IPS-18a (cell line): Measurements from ENCODE around the gene PRPF18.

Experiments used
- H3K27ac ChIP-seq: one replicate; pipeline ENCODE4 v1.5.1; 2013; ENCODE audit warnings: low read length
- H3K27me3 ChIP-seq: one replicate; pipeline ENCODE4 v1.6.1; 2013; ENCODE audit warnings: mild to moderate bottlenecking, low read length; ENCODE audit not compliant: control insufficient read depth, insufficient read depth
- H3K36me3 ChIP-seq: one replicate; pipeline ENCODE4 v1.6.1; 2013; ENCODE audit warnings: low read depth, low read length; ENCODE audit not compliant: control insufficient read depth
- H3K4me1 ChIP-seq: one replicate; pipeline ENCODE4 v1.6.1; 2013; ENCODE audit warnings: low read depth, low read length; ENCODE audit not compliant: control insufficient read depth
- H3K4me3 ChIP-seq: one replicate; pipeline ENCODE4 v1.5.1; 2013; ENCODE audit warnings: low read length
- H3K9ac ChIP-seq: one replicate; pipeline ENCODE4 v1.6.1; 2013; ENCODE audit warnings: mild to moderate bottlenecking, low read length, moderate library complexity
- H3K9me3 ChIP-seq: one replicate; pipeline ENCODE4 v1.6.1; 2013; ENCODE audit warnings: low read depth, low read length; ENCODE audit not compliant: control insufficient read depth

The PRPF18 gene

GRCh38 chr10:13649844-13650520, 63.2 kb downstream of the PRPF18 start:
- Histone ChIP-seq H3K27ac (no peak overlapping the region), H3K36me3 (peaks cover 65% of the 10 kb centered on the region), H3K4me1 (no peaks in the 10 kb centered on the region), H3K9me3 (no peaks in the 10 kb centered on the region), H3K4me3 (no peak overlapping the region), H3K27me3 (no peaks in the 10 kb centered on the region), H3K9ac (no peak overlapping the region)

GRCh38 chr10:13650961-13651360, 64.2 kb downstream of the PRPF18 start:
- no peaks in the 10 kb centered on the region for H3K27me3 ChIP-seq
- H3K9me3 ChIP-seq, result no peaks in the 10 kb centered on the region
- no peak overlapping the region for H3K4me3 ChIP-seq
- H3K4me1 ChIP-seq, result no peaks in the 10 kb centered on the region
- H3K36me3 ChIP-seq, result peaks cover 66% of the 10 kb centered on the region
- H3K27ac ChIP-seq, result no peak overlapping the region
- H3K9ac ChIP-seq, result no peak overlapping the region

DNA sequence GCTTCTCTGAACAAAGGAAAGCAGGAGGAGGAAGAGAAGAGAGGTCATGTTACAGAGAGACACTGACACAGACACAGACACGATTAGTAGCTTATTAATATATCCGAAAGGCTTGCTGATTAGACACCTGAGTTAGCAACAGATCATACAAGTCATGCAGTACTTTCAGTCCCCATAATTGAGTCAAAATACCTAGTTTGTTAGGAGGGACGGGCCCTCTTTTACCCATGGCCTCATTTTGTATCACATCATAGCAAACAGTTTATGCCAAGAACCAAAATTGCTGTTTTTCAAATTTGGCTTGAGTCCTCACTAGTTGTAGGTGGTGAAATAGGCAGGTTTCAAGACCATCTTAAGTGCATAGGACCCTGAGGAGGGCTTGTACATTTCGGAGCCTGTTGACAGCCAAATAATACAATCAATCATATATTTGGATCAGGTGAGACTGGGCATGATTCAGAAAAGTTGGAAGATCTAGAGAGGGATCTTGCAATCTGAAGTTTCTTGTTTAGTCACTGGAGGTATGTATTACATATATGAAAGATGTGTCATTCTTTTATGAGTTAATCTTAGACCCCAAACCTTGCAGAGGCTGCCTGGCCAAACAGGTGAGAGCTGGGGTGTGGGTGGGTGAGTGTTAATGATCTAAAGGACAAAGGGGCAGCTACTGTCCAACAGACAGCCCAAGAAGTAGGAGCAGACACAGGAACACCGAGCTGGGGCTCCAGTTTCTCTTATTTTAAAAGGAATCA, 65.4 kb downstream of the PRPF18 start:
- no peaks in the 10 kb centered on the region for H3K4me1 ChIP-seq
- H3K27me3 ChIP-seq, result no peaks in the 10 kb centered on the region
- H3K9ac ChIP-seq, result no peak overlapping the region
- H3K27ac ChIP-seq, result no peak overlapping the region
- no peaks in the 10 kb centered on the region for H3K9me3 ChIP-seq
- H3K4me3 ChIP-seq, result no peak overlapping the region
- H3K36me3 ChIP-seq, result peaks cover 61% of the 10 kb centered on the region

- Histone ChIP-seq H3K9ac (no peak overlapping the region), H3K27ac (no peak overlapping the region), H3K36me3 (peaks cover 59% of the 10 kb centered on the region)
These were observed 66.1 kb downstream of the PRPF18 start for GRCh38 chr10:13652860-13653259.

DNA sequence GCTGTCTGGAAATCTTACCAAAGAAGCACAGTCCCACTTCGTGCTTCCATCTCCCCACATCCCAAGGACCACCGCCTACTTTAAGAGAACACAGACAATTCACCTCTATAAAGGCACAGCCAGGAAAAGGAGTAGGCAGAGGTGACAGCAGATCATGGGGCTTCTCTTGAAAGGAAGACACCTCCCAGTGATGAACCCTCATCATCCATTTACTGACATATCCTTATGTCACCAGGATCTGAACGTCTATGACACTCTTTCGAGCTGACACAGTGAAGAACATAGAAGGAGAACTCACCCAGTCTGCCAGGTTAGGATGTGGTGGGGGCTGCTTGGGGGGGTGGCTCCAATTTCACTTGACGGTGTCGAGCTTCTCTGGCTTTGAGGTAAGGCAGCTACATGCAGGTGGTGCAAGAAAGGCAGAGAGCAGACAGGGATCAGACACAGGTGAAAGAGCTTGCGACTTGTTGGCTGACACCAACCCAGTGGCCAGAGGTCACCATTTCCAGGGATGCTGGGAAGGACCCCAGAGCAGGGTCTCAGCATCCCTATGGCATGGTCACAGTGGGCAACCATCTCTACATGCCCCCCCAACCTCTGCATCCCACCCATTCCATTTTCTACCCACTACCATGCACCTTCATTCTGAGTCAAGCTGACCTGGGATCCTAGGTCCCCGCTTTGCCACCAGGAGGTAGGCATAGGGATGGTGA, 67.5 kb downstream of the PRPF18 start:
- peaks cover 51% of the 10 kb centered on the region for H3K36me3 ChIP-seq
- no peaks in the 10 kb centered on the region for H3K9me3 ChIP-seq

More at GRCh38 chr10:13652860-13653259, 66.1 kb downstream of the PRPF18 start:
- Histone ChIP-seq H3K9me3 (no peaks in the 10 kb centered on the region), H3K4me3 (no peak overlapping the region), H3K4me1 (no peaks in the 10 kb centered on the region), H3K27me3 (no peaks in the 10 kb centered on the region)

GRCh38 chr10:13654846-13655245, 68.1 kb downstream of the PRPF18 start:
- no peaks in the 10 kb centered on the region for H3K27me3 ChIP-seq

More for the DNA sequence above, 67.5 kb downstream of the PRPF18 start:
- Histone ChIP-seq H3K27me3 (no peaks in the 10 kb centered on the region), H3K27ac (no peak overlapping the region), H3K9ac (no peak overlapping the region), H3K4me1 (no peaks in the 10 kb centered on the region), H3K4me3 (no peak overlapping the region)

DNA sequence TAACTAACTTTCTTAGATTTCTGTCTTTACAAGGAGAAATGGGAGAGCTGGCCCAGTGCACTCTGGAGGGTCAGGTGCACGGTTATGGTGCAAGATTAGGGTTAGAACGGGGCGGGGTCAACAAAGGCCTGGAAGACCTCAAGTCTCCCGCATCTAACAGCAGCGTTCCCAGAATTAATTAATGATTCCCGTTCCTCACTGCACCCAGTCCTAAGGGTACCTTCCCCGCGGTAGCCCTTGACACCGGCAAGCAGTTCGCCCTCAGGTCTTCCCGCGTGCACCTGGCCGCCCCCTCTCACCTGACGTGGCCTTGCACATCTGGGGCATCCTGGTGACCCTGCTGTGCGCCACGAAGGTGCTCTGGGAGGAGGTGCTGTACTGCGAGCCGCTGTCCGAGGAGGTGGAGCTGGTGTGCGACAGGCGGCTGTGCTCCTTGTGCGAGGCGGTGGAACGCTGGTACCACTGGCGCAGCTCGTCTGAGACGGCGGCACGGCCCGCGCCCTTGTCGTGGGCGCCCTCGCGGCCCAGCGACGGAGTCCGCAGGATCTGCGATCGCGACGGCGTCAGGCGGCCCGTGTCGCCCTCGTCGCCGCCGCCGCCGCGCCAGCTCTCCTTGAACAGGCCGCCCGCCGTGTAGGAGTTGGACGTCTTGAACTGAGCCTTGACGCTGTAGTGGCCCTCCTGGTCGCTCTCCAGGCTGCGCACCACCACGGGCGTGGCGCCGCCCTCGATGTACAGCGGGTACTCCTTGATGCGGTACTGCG, 69.8 kb downstream of the PRPF18 start:
- H3K27ac ChIP-seq, result no peak overlapping the region
- no peaks in the 10 kb centered on the region for H3K4me1 ChIP-seq
- peaks cover 49% of the 10 kb centered on the region for H3K36me3 ChIP-seq
- H3K9ac ChIP-seq, result no peak overlapping the region
- no peaks in the 10 kb centered on the region for H3K27me3 ChIP-seq
- H3K4me3 ChIP-seq, result no peak overlapping the region
- no peaks in the 10 kb centered on the region for H3K9me3 ChIP-seq

More at GRCh38 chr10:13654846-13655245, 68.1 kb downstream of the PRPF18 start:
- Histone ChIP-seq H3K9me3 (no peaks in the 10 kb centered on the region), H3K9ac (no peak overlapping the region), H3K4me3 (no peak overlapping the region), H3K4me1 (no peaks in the 10 kb centered on the region), H3K36me3 (peaks cover 51% of the 10 kb centered on the region), H3K27ac (no peak overlapping the region)

- Histone ChIP-seq H3K9me3 (no peaks in the 10 kb centered on the region), H3K27me3 (no peaks in the 10 kb centered on the region), H3K27ac (no peak overlapping the region), H3K9ac (no peak overlapping the region), H3K4me1 (no peaks in the 10 kb centered on the region), H3K36me3 (peaks cover 42% of the 10 kb centered on the region), H3K4me3 (no peak overlapping the region)
These were observed 70.4 kb downstream of the PRPF18 start for GRCh38 chr10:13657101-13657680.

DNA sequence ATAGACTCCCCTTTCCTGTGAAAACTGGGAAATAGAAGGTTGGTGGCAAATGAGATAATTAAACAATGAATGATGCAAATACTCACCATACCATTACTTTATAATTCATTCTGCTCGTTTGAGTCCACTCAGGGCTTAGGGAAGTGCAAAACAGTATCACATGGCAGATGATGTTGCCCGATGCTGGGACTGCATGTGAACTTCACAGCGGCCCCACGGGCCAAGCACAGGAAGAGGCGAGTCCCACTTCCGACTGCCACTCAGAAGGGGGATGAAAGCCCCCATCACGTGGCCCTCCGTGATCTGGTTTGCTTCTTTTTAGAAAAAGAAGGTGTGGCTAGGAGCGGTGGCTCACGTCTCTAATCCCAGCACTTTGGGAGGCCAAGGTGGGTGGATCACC, 71.5 kb downstream of the PRPF18 start:
- H3K9me3 ChIP-seq, result no peaks in the 10 kb centered on the region
- H3K4me3 ChIP-seq, result no peak overlapping the region
- no peaks in the 10 kb centered on the region for H3K4me1 ChIP-seq
- H3K36me3 ChIP-seq, result peaks cover 45% of the 10 kb centered on the region
- no peak overlapping the region for H3K9ac ChIP-seq
- no peak overlapping the region for H3K27ac ChIP-seq
- no peaks in the 10 kb centered on the region for H3K27me3 ChIP-seq

- H3K36me3 ChIP-seq, result peaks cover 42% of the 10 kb centered on the region
- H3K27me3 ChIP-seq, result no peaks in the 10 kb centered on the region
- H3K9ac ChIP-seq, result no peak overlapping the region
- no peak overlapping the region for H3K4me3 ChIP-seq
- no peak overlapping the region for H3K27ac ChIP-seq
- no peaks in the 10 kb centered on the region for H3K9me3 ChIP-seq
- H3K4me1 ChIP-seq, result no peaks in the 10 kb centered on the region
These were observed 72.3 kb downstream of the PRPF18 start for GRCh38 chr10:13658871-13659685.
